H9 (cell line): ENCODE measurements around the gene TPGS1. TPM values are rescaled to one million over a fixed set of nuclear protein-coding genes. Genes with fewer than 3 reads are reported as not detected.

Source experiments
- DNase-seq: peaks from one replicate; pipeline ENCODE4 v3.0.0-alpha.2; 2017
- H2AFZ ChIP-seq: one replicate; pipeline ENCODE4 v1.6.1; 2013; ENCODE audit warnings: mild to moderate bottlenecking, low read length, control low read depth, moderate library complexity
- H2AK5ac ChIP-seq: 2 replicates; pipeline ENCODE4 v1.6.1; 2013; ENCODE audit warnings: low read length, control low read depth, mixed read lengths; ENCODE audit not compliant: insufficient read length
- H2BK120ac ChIP-seq: one replicate; pipeline ENCODE4 v1.6.1; 2013; ENCODE audit warnings: low read depth, mild to moderate bottlenecking, low read length, control low read depth, inconsistent platforms; ENCODE audit not compliant: poor library complexity, severe bottlenecking
- H2BK12ac ChIP-seq: 2 replicates; pipeline ENCODE4 v1.6.1; 2013; ENCODE audit warnings: low read length, control low read depth, mixed read lengths, low read depth; ENCODE audit not compliant: insufficient read length
- H2BK15ac ChIP-seq: 2 replicates; pipeline ENCODE4 v1.6.1; 2013; ENCODE audit warnings: low read depth, low read length, control low read depth
- H2BK20ac ChIP-seq: one replicate; pipeline ENCODE4 v1.6.1; 2013; ENCODE audit warnings: low read depth, mild to moderate bottlenecking, low read length, control low read depth, inconsistent platforms; ENCODE audit not compliant: poor library complexity, severe bottlenecking
- H2BK5ac ChIP-seq: 2 replicates; pipeline ENCODE4 v1.6.1; 2013; ENCODE audit warnings: low read length, control low read depth, mixed read lengths; ENCODE audit not compliant: insufficient read length
- H3K14ac ChIP-seq: 2 replicates; pipeline ENCODE4 v1.6.1; 2013; ENCODE audit warnings: low read length, control low read depth; ENCODE audit not compliant: insufficient read depth
- H3K18ac ChIP-seq: 2 replicates; pipeline ENCODE4 v1.6.1; 2013; ENCODE audit warnings: low read depth, mild to moderate bottlenecking, mixed read lengths, low read length, control low read depth; ENCODE audit not compliant: insufficient read length
- H3K23ac ChIP-seq: 2 replicates; pipeline ENCODE4 v1.6.1; 2013; ENCODE audit warnings: low read length, control low read depth, mixed read lengths, low read depth; ENCODE audit not compliant: insufficient read length
- H3K23me2 ChIP-seq: 2 replicates; pipeline ENCODE4 v1.6.1; 2013; ENCODE audit warnings: low read depth, mild to moderate bottlenecking, mixed read lengths, low read length, control low read depth; ENCODE audit not compliant: insufficient read length, poor library complexity, severe bottlenecking
- H3K27ac ChIP-seq: 2 replicates; pipeline ENCODE4 v1.5.1; 2013; ENCODE audit warnings: low read length, control low read depth, mixed read lengths, low read depth; ENCODE audit not compliant: insufficient read length
- H3K27me3 ChIP-seq: 2 replicates; pipeline ENCODE4 v1.6.1; 2013; ENCODE audit warnings: low read length, control low read depth, inconsistent platforms; ENCODE audit not compliant: insufficient read depth
- H3K4ac ChIP-seq: 2 replicates; pipeline ENCODE4 v1.6.1; 2013; ENCODE audit warnings: low read depth, mild to moderate bottlenecking, control low read depth, inconsistent platforms, low read length, moderate library complexity
- H3K4me1 ChIP-seq: 2 replicates; pipeline ENCODE4 v1.6.1; 2013; ENCODE audit warnings: low read length, control low read depth, inconsistent platforms; ENCODE audit not compliant: insufficient read depth
- H3K4me2 ChIP-seq: 2 replicates; pipeline ENCODE4 v1.6.1; 2013; ENCODE audit warnings: low read length, control low read depth, mixed read lengths; ENCODE audit not compliant: insufficient read length, insufficient read depth
- H3K56ac ChIP-seq: 2 replicates; pipeline ENCODE4 v1.6.1; 2013; ENCODE audit warnings: low read depth, mild to moderate bottlenecking, mixed read lengths, low read length, control low read depth; ENCODE audit not compliant: insufficient read length
- H3K79me1 ChIP-seq: 2 replicates; pipeline ENCODE4 v1.6.1; 2013; ENCODE audit warnings: low read depth, mild to moderate bottlenecking, moderate library complexity, low read length, control low read depth, inconsistent platforms; ENCODE audit not compliant: insufficient read depth, poor library complexity, severe bottlenecking
- H3K79me2 ChIP-seq: 2 replicates; pipeline ENCODE4 v1.6.1; 2013; ENCODE audit warnings: low read length, control low read depth, inconsistent platforms; ENCODE audit not compliant: insufficient read depth
- H3K9ac ChIP-seq: 2 replicates; pipeline ENCODE4 v1.6.1; 2013; ENCODE audit warnings: low read length, control low read depth, mixed read lengths; ENCODE audit not compliant: insufficient read length; ENCODE audit errors: extremely low read depth
- H3K9me3 ChIP-seq: one replicate; pipeline ENCODE4 v1.6.1; 2013; ENCODE audit warnings: low read depth, low read length, inconsistent platforms; ENCODE audit not compliant: control insufficient read depth
- H3T11ph ChIP-seq: one replicate; pipeline ENCODE4 v1.6.1; 2013; ENCODE audit warnings: mild to moderate bottlenecking, low read length, control low read depth, inconsistent platforms
- H4K20me1 ChIP-seq: one replicate; pipeline ENCODE4 v1.6.1; 2013; ENCODE audit not compliant: control insufficient read depth, insufficient read length, insufficient read depth
- H4K5ac ChIP-seq: 2 replicates; pipeline ENCODE4 v1.6.1; 2013; ENCODE audit warnings: low read depth, mild to moderate bottlenecking, mixed read lengths, low read length, control low read depth; ENCODE audit not compliant: insufficient read length
- H4K8ac ChIP-seq: replicated peaks from 2 replicates; pipeline ENCODE4 v1.6.1; 2013; ENCODE audit warnings: low read length, control low read depth, mixed read lengths, low read depth; ENCODE audit not compliant: insufficient read length
- H4K91ac ChIP-seq: 2 replicates; pipeline ENCODE4 v1.6.1; 2013; ENCODE audit warnings: low read depth, mild to moderate bottlenecking, moderate library complexity, mixed read lengths, low read length, control low read depth; ENCODE audit not compliant: insufficient read length
- H3K27ac Mint-ChIP-seq, 3 experiments: 2 replicates in 2 of 3; 3 replicates in 1 of 3; pipeline ENCODE4 v1.8.0; 2020 to 2021; ENCODE audit warnings: mixed read lengths in 3 of 3, mild to moderate bottlenecking in 1 of 3, moderate library complexity in 1 of 3
- H3K27me3 Mint-ChIP-seq: 2 replicates; pipeline ENCODE4 v1.8.0; 2021; ENCODE audit warnings: low read depth, mild to moderate bottlenecking, moderate library complexity, mixed read lengths
- H3K36me3 Mint-ChIP-seq, 3 experiments: 2 replicates in 2 of 3; 3 replicates in 1 of 3; pipeline ENCODE4 v1.8.0; 2020 to 2021; ENCODE audit warnings: low read depth in 3 of 3, mixed read lengths in 3 of 3; ENCODE audit not compliant: insufficient read depth in 1 of 3
- H3K4me1 Mint-ChIP-seq, 2 experiments: 2 replicates each; pipeline ENCODE4 v1.8.0; 2020; ENCODE audit warnings: mixed read lengths in 2 of 2
- H3K4me3 Mint-ChIP-seq, 2 experiments: 2 replicates in 1 of 2; 3 replicates in 1 of 2; pipeline ENCODE4 v1.8.0; 2020 to 2021; ENCODE audit warnings: mild to moderate bottlenecking in 2 of 2, mixed read lengths in 2 of 2, moderate library complexity in 1 of 2
- H3K9me3 Mint-ChIP-seq, 2 experiments: 2 replicates in 1 of 2; 3 replicates in 1 of 2; pipeline ENCODE4 v1.8.0; 2020; ENCODE audit warnings: mild to moderate bottlenecking in 2 of 2, mixed read lengths in 2 of 2, moderate library complexity in 1 of 2
- CTCF ChIP-seq: fragments of 200-600 bp; sonication (generic); conservative IDR thresholded peaks from 3 replicates; pipeline ENCODE4 v1.8.0; 2021; ENCODE audit warnings: antibody characterized with exemption, mild to moderate bottlenecking
- WGBS: extraction: QIAGEN DNeasy Blood & Tissue Kit; methylation state at CpG from one replicate; pipeline ENCODE4 v1.1.7; 2013; ENCODE audit warnings: missing lambda C conversion rate, low lambda C conversion rate, mixed read lengths; ENCODE audit not compliant: insufficient read length; ENCODE audit errors: extremely low coverage; 5-methylcytosine and 5-hydroxymethylcytosine counted together
- total RNA-seq: library from RNA; stranded (reverse); gene quantifications from 2 replicates; pipeline ENCODE4 v1.2.1, GENCODE V29; 2021

Gene TPGS1
- total RNA-seq, 1 experiment from 2014 or later: 7.4 TPM

DNA sequence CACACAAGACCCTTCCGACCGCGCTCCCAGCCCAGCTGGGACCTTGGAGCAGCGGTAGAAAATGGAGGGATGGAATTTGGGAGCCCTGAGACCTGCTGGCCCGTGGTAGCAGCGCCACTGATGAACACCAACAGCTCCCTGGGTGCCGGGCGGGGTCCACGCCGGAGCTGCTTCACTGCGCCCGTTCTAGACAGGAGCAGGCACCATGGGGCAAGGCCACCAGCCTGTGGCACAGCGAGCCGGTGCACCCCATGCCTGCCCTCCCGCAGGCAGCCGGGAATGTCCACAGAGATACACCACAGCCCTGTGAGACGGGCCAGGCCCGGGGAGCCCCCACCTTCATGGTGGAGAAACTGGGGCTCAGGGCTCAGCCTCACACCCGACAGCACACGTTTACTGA is 36.6 kb upstream of the TPGS1 start:
- no peak overlapping the region for H3K14ac ChIP-seq
- no peak overlapping the region for H4K8ac ChIP-seq
- H3K4me3 Mint-ChIP-seq: no peak overlapping the region
- H3T11ph ChIP-seq: no peak overlapping the region
- H3K4me2 ChIP-seq: no peak overlapping the region
- H4K5ac ChIP-seq: no peak overlapping the region
- H3K27me3 Mint-ChIP-seq: peaks cover 14% of the 10 kb centered on the region
- no peak overlapping the region for H4K91ac ChIP-seq
- H3K27me3 ChIP-seq: no peaks in the 10 kb centered on the region
- no CpG with 5 or more reads among the region's 20 CpGs for WGBS
- H2BK120ac ChIP-seq: no peak overlapping the region
- peaks cover 0 to 4% of the 10 kb centered on the region in 2 experiments; a peak in 1 of 5 replicates for H3K9me3 Mint-ChIP-seq
- no peaks in the 10 kb centered on the region for H3K79me2 ChIP-seq
- no peaks in the 10 kb centered on the region for H3K79me1 ChIP-seq
- H3K27ac Mint-ChIP-seq: no peak overlapping the region
- no peak overlapping the region for H2BK12ac ChIP-seq
- H3K9me3 ChIP-seq: no peaks in the 10 kb centered on the region
- H2BK20ac ChIP-seq: no peak overlapping the region
- H3K4me1 Mint-ChIP-seq: no peaks in the 10 kb centered on the region
- H2BK15ac ChIP-seq: no peak overlapping the region
- no peak overlapping the region for H3K4ac ChIP-seq
- no peak overlapping the region for H3K9ac ChIP-seq
- no peaks in the 10 kb centered on the region for H3K23me2 ChIP-seq
- TF ChIP-seq CTCF: no peak
- H3K18ac ChIP-seq: no peak overlapping the region
- H3K36me3 Mint-ChIP-seq: no peaks in the 10 kb centered on the region
- no peak overlapping the region for H3K23ac ChIP-seq
- H2AK5ac ChIP-seq: no peak overlapping the region
- DNase-seq: no peak
- H2AFZ ChIP-seq: no peak overlapping the region
- no peak overlapping the region for H2BK5ac ChIP-seq
- H3K56ac ChIP-seq: no peak overlapping the region
- H3K4me1 ChIP-seq: no peaks in the 10 kb centered on the region
- H4K20me1 ChIP-seq: no peaks in the 10 kb centered on the region
- H3K27ac ChIP-seq: no peak overlapping the region
